BJ (cell line): ENCODE data around the gene DNMT3A. TPM values are rescaled to one million over a fixed set of nuclear protein-coding genes. Genes with fewer than 3 reads are reported as not detected.

Source experiments
- CTCF ChIA-PET: fragments of 350-600 bp; formaldehyde crosslinking; extraction: SDS; loops from one replicate; lab custom pipeline; 2021; ENCODE audit warnings: antibody characterized with exemption, inconsistent platforms; lab: Yijun Ruan, JAX
- POLR2A ChIA-PET: fragments of 300-600 bp; sonication (Branson Sonifier 250); formaldehyde crosslinking; extraction: SDS; loops from one replicate; lab custom pipeline; 2021; ENCODE audit warnings: antibody characterized with exemption; lab: Charles Lee
- DNase-seq: peaks from one replicate; pipeline ENCODE4 v3.0.0-alpha.2; 2011; ENCODE audit warnings: low read depth
- H3K27me3 ChIP-seq: 2 replicates; pipeline ENCODE4 v1.6.0; 2011; ENCODE audit warnings: low read length; ENCODE audit not compliant: control insufficient read depth, insufficient read depth
- H3K36me3 ChIP-seq: 2 replicates; pipeline ENCODE4 v1.5.1; 2011; ENCODE audit warnings: low read length; ENCODE audit not compliant: control insufficient read depth, insufficient read depth
- H3K4me3 ChIP-seq: 2 replicates; pipeline ENCODE4 v1.5.1; 2011; ENCODE audit warnings: low read depth, mild to moderate bottlenecking, control low read depth, low read length
- CTCF ChIP-seq: IDR thresholded peaks from 2 replicates; pipeline ENCODE4 v1.5.1; 2011; ENCODE audit warnings: low read depth, mild to moderate bottlenecking, control low read depth, inconsistent platforms, low read length, moderate library complexity; ENCODE audit not compliant: insufficient read depth
- polyA plus RNA-seq: library from polyadenylated mRNA; depleted of rRNA; stranded (reverse); fragments of >200 nt; gene quantifications from 2 replicates; pipeline ENCODE4 v1.2.3, GENCODE V29; 2011

DNMT3A gene
- polyA plus RNA-seq, 1 experiment, result 3.0 TPM

- no peak overlapping the region for H3K4me3 ChIP-seq
- TF ChIP-seq CTCF, result no peak
- CTCF ChIA-PET, result interaction anchor here (1.3 kb wide), 2 partner anchors 257 to 354 kb away, joined by 3 to 4 read pairs; no protein-coding TSS in a partner anchor
- POLR2A ChIA-PET, result no interaction called here
- H3K27me3 ChIP-seq, result no peaks in the 10 kb centered on the region
- H3K36me3 ChIP-seq, result peaks cover 12% of the 10 kb centered on the region
- DNase-seq, result no peak
Observed at GRCh38 chr2:25310709-25310964, 31.1 kb downstream of the DNMT3A start.

GRCh38 chr2:25309402-25309801, 32.3 kb downstream of the DNMT3A start:
- TF ChIP-seq CTCF, result peak; percentile 40
- H3K27me3 ChIP-seq, result no peaks in the 10 kb centered on the region
- H3K4me3 ChIP-seq, result no peak overlapping the region
- ChIA-PET POLR2A (no interaction called here), CTCF (interaction anchor here (0.6 to 1.7 kb wide), 6 partner anchors 14 to 356 kb away, joined by 3 to 8 read pairs (median 4); no protein-coding TSS in a partner anchor)
- H3K36me3 ChIP-seq, result peaks cover 12% of the 10 kb centered on the region
- no peak for DNase-seq

- no peak for DNase-seq
- CTCF ChIA-PET, result interaction anchor here (1.7 kb wide), 1 partner anchor 15 kb away, joined by 8 read pairs; no protein-coding TSS in a partner anchor
- POLR2A ChIA-PET, result no interaction called here
- H3K4me3 ChIP-seq, result no peak overlapping the region
- TF ChIP-seq CTCF, result no peak
- no peaks in the 10 kb centered on the region for H3K27me3 ChIP-seq
- H3K36me3 ChIP-seq, result peaks cover 12% of the 10 kb centered on the region
Observed at GRCh38 chr2:25308599-25308998, 33.1 kb downstream of the DNMT3A start.

- ChIA-PET CTCF (interaction anchor here (1.7 kb wide), 1 partner anchor 16 kb away, joined by 8 read pairs; no protein-coding TSS in a partner anchor), POLR2A (no interaction called here)
- no peak overlapping the region for H3K4me3 ChIP-seq
- no peak for DNase-seq
- H3K27me3 ChIP-seq, result no peaks in the 10 kb centered on the region
- no peak for TF ChIP-seq CTCF
- peaks cover 9% of the 10 kb centered on the region for H3K36me3 ChIP-seq
Observed at GRCh38 chr2:25307949-25308557, 33.7 kb downstream of the DNMT3A start.

- H3K36me3 ChIP-seq, result peaks cover 7% of the 10 kb centered on the region
- H3K27me3 ChIP-seq, result no peaks in the 10 kb centered on the region
- H3K4me3 ChIP-seq, result no peak overlapping the region
- no peak for DNase-seq
- CTCF ChIA-PET, result no interaction called here
- POLR2A ChIA-PET, result no interaction called here
- TF ChIP-seq CTCF, result no peak
Observed at GRCh38 chr2:25306777-25307368, 34.9 kb downstream of the DNMT3A start.
